Measurements from ENCODE around the gene DDO. TPM values are rescaled to one million over a fixed set of nuclear protein-coding genes. Genes with fewer than 3 reads are reported as not detected.
A peak's percentile ranks its signal among the peaks of the same experiment; 100 is the strongest.

DDO gene
- total RNA-seq, 1 experiment from 2014 or later: not detected

- H3K36me3 ChIP-seq (replicated peaks; ENCODE audit: control insufficient read depth, insufficient read depth, low read length): no peaks in the 10 kb centered on the region
- DNase-seq: no peak
- no peaks in the 10 kb centered on the region for H3K27me3 ChIP-seq (ENCODE audit: control insufficient read depth, insufficient read depth, low read length)
- H3K4me3 ChIP-seq (ENCODE audit: insufficient read depth, low read depth, low read length): no peak overlapping the region
Observed at GRCh38 chr6:110432285-110432900, 17.0 kb upstream of the DDO start.

DNA sequence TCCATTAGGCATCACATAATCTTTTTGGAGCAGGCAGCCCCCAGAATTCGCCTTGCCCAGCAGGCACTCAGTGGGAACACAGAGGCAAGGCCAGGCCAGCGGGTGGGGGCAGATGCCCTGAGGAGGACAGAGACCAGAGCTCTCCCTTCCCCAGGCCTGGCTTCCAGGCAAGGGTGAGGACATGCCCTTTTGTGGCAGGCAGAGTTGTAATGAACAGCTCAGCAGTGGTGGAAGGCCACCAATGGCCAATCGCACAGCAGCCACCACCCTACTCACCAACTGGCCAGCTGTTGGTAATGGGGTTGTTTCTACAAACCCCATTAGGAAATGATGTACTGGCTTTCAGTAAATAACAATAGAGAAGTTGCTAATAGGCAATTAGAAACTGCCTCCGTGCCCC is 15.4 kb upstream of the DDO start:
- no peak overlapping the region for H3K4me3 ChIP-seq (ENCODE audit: insufficient read depth, low read depth, low read length)
- no peaks in the 10 kb centered on the region for H3K36me3 ChIP-seq (replicated peaks; ENCODE audit: control insufficient read depth, insufficient read depth, low read length)
- no peak for DNase-seq
- no peaks in the 10 kb centered on the region for H3K27me3 ChIP-seq (ENCODE audit: control insufficient read depth, insufficient read depth, low read length)

- no peak overlapping the region for H3K4me3 ChIP-seq (ENCODE audit: insufficient read depth, low read depth, low read length)
- DNase-seq: peak; percentile 43
- no peaks in the 10 kb centered on the region for H3K36me3 ChIP-seq (replicated peaks; ENCODE audit: control insufficient read depth, insufficient read depth, low read length)
- no peaks in the 10 kb centered on the region for H3K27me3 ChIP-seq (ENCODE audit: control insufficient read depth, insufficient read depth, low read length)
Observed at GRCh38 chr6:110430236-110430635, 14.9 kb upstream of the DDO start.

DNA sequence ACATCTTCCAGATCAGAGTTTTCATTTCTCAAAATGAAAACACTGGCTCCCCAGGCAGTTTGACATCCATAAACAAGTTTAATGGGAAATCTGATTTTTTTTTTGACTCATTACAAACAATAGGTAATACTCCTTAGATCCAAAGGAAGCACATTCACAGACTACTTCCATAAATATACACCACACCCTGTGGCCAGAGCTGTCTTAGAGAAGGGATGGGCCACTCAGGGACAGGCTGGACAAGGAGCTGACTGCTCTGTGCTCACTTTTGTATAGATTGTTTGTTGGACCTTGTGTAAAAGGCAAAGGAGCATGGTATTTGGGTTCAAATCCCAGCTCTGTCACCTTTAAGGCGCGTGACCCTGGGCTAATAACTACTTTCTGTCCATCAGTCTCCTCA is 12.8 kb upstream of the DDO start:
- Histone ChIP-seq H3K36me3 (replicated peaks; ENCODE audit: control insufficient read depth, insufficient read depth, low read length) (no peaks in the 10 kb centered on the region), H3K27me3 (ENCODE audit: control insufficient read depth, insufficient read depth, low read length) (no peaks in the 10 kb centered on the region), H3K4me3 (ENCODE audit: insufficient read depth, low read depth, low read length) (no peak overlapping the region)
- DNase-seq: no peak

DNA sequence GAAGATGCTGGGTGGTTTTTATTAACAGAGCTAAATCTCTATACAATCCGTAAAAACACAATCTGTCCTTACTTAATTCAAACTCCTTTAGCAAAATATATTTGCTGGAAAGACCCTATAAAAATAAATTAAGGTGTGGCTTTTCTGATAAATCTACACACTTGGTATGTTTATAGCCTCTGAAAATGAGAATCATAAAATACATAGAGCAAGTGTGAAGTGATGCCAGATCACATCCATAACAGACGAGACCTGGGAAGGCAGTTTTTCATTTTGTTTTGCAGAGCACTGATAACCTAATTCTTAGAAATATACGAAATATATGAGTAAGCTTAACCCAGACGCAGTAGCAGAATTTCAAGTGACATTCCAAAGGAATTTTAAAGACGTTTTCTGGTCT is 10.4 kb upstream of the DDO start:
- Histone ChIP-seq H3K4me3 (ENCODE audit: insufficient read depth, low read depth, low read length) (no peak overlapping the region), H3K36me3 (replicated peaks; ENCODE audit: control insufficient read depth, insufficient read depth, low read length) (no peaks in the 10 kb centered on the region), H3K27me3 (ENCODE audit: control insufficient read depth, insufficient read depth, low read length) (no peaks in the 10 kb centered on the region)
- DNase-seq: no peak

DNA sequence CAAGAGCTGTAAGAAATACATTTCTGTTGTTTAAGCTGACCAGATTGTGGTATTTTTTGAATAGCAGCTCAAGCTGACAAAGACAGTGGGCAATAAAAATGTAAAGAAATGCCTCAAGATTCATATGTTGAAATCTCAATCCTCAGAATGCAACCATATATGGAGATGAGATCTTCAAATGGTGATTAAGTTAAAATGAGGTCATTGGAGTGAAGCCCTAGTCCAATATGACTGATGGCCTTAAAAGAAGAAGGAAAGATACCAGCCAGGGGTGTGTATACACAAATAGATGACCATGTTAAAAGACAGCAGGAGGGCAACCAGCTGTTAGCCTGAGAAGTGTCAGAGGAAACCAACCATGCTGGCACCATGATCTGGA is 7.1 kb upstream of the DDO start:
- no peaks in the 10 kb centered on the region for H3K27me3 ChIP-seq (ENCODE audit: control insufficient read depth, insufficient read depth, low read length)
- no peak for DNase-seq
- H3K36me3 ChIP-seq (replicated peaks; ENCODE audit: control insufficient read depth, insufficient read depth, low read length): no peaks in the 10 kb centered on the region
- no peak overlapping the region for H3K4me3 ChIP-seq (ENCODE audit: insufficient read depth, low read depth, low read length)

GRCh38 chr6:110421749-110422443 is 6.5 kb upstream of the DDO start:
- no peaks in the 10 kb centered on the region for H3K27me3 ChIP-seq (ENCODE audit: control insufficient read depth, insufficient read depth, low read length)
- H3K4me3 ChIP-seq (ENCODE audit: insufficient read depth, low read depth, low read length): no peak overlapping the region
- no peaks in the 10 kb centered on the region for H3K36me3 ChIP-seq (replicated peaks; ENCODE audit: control insufficient read depth, insufficient read depth, low read length)
- DNase-seq: no peak

- Histone ChIP-seq H3K4me3 (ENCODE audit: insufficient read depth, low read depth, low read length) (no peak overlapping the region), H3K36me3 (replicated peaks; ENCODE audit: control insufficient read depth, insufficient read depth, low read length) (no peaks in the 10 kb centered on the region), H3K27me3 (ENCODE audit: control insufficient read depth, insufficient read depth, low read length) (no peaks in the 10 kb centered on the region)
- DNase-seq: no peak
Observed at GRCh38 chr6:110419028-110419739, 3.8 kb upstream of the DDO start.

GRCh38 chr6:110418594-110418993 is 3.2 kb upstream of the DDO start:
- no peaks in the 10 kb centered on the region for H3K36me3 ChIP-seq (replicated peaks; ENCODE audit: control insufficient read depth, insufficient read depth, low read length)
- no peak for DNase-seq
- H3K27me3 ChIP-seq (ENCODE audit: control insufficient read depth, insufficient read depth, low read length): no peaks in the 10 kb centered on the region
- no peak overlapping the region for H3K4me3 ChIP-seq (ENCODE audit: insufficient read depth, low read depth, low read length)

DNA sequence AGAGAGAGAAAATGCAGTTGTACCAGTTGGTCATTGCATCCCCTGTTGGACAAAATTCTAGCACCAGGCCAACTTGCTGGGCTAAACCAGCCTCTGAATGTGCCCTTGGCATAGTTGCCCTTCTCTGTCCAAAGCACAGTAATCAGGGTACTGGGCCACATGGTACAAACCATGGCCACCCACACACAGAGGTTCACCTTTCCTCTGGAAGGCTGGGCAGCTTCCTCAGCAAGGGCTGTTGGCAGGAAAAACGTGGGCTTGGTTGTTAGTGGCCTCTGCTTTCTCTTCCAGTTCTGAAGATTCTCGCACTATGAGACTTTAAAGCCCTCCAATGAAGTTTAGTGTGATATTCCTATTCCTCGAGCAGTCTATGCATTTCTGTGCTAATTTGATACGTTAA is 706 bp downstream of the DDO start:
- no peak for DNase-seq
- no peaks in the 10 kb centered on the region for H3K36me3 ChIP-seq (replicated peaks; ENCODE audit: control insufficient read depth, insufficient read depth, low read length)
- no peaks in the 10 kb centered on the region for H3K27me3 ChIP-seq (ENCODE audit: control insufficient read depth, insufficient read depth, low read length)
- H3K4me3 ChIP-seq (ENCODE audit: insufficient read depth, low read depth, low read length): no peak overlapping the region

GRCh38 chr6:110412360-110412759 is 3.0 kb downstream of the DDO start:
- Histone ChIP-seq H3K27me3 (ENCODE audit: control insufficient read depth, insufficient read depth, low read length) (no peaks in the 10 kb centered on the region), H3K36me3 (replicated peaks; ENCODE audit: control insufficient read depth, insufficient read depth, low read length) (no peaks in the 10 kb centered on the region), H3K4me3 (ENCODE audit: insufficient read depth, low read depth, low read length) (no peak overlapping the region)
- no peak for DNase-seq

- no peak overlapping the region for H3K4me3 ChIP-seq (ENCODE audit: insufficient read depth, low read depth, low read length)
- H3K36me3 ChIP-seq (replicated peaks; ENCODE audit: control insufficient read depth, insufficient read depth, low read length): no peaks in the 10 kb centered on the region
- H3K27me3 ChIP-seq (ENCODE audit: control insufficient read depth, insufficient read depth, low read length): no peaks in the 10 kb centered on the region
- no peak for DNase-seq
Observed at GRCh38 chr6:110410511-110410910, 4.9 kb downstream of the DDO start.

DNA sequence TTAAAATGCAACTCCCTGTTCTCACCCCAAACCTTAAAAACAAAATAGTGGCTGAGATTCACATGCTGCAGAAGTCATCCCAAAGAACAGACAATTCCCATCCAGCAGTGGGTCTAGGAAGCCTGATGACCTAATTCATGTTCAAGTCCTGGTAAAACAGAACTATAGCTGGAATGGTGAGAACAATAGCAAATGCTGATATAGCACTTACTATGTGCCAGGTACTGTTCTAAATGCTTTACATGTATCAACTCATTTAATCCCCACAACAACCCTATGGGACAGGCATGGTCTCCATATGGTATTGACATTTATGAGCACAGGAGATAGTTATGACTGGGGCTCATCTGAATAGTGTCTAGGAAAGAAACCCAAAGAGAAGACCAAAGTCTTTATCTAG is 5.6 kb downstream of the DDO start:
- H3K36me3 ChIP-seq (replicated peaks; ENCODE audit: control insufficient read depth, insufficient read depth, low read length): no peaks in the 10 kb centered on the region
- H3K4me3 ChIP-seq (ENCODE audit: insufficient read depth, low read depth, low read length): no peak overlapping the region
- H3K27me3 ChIP-seq (ENCODE audit: control insufficient read depth, insufficient read depth, low read length): no peaks in the 10 kb centered on the region
- no peak for DNase-seq

- peak; percentile 50 for DNase-seq
- Histone ChIP-seq H3K36me3 (replicated peaks; ENCODE audit: control insufficient read depth, insufficient read depth, low read length) (no peaks in the 10 kb centered on the region), H3K4me3 (ENCODE audit: insufficient read depth, low read depth, low read length) (no peak overlapping the region), H3K27me3 (ENCODE audit: control insufficient read depth, insufficient read depth, low read length) (no peaks in the 10 kb centered on the region)
Observed at GRCh38 chr6:110408901-110409300, 6.5 kb downstream of the DDO start.

- no peak for DNase-seq
- H3K4me3 ChIP-seq (ENCODE audit: insufficient read depth, low read depth, low read length): no peak overlapping the region
- H3K36me3 ChIP-seq (replicated peaks; ENCODE audit: control insufficient read depth, insufficient read depth, low read length): no peaks in the 10 kb centered on the region
- no peaks in the 10 kb centered on the region for H3K27me3 ChIP-seq (ENCODE audit: control insufficient read depth, insufficient read depth, low read length)
Observed at GRCh38 chr6:110404607-110405006, 10.8 kb downstream of the DDO start.

All from H7 (cell line).